ENCODE results near the gene SYMPK.

The SYMPK gene

DNA sequence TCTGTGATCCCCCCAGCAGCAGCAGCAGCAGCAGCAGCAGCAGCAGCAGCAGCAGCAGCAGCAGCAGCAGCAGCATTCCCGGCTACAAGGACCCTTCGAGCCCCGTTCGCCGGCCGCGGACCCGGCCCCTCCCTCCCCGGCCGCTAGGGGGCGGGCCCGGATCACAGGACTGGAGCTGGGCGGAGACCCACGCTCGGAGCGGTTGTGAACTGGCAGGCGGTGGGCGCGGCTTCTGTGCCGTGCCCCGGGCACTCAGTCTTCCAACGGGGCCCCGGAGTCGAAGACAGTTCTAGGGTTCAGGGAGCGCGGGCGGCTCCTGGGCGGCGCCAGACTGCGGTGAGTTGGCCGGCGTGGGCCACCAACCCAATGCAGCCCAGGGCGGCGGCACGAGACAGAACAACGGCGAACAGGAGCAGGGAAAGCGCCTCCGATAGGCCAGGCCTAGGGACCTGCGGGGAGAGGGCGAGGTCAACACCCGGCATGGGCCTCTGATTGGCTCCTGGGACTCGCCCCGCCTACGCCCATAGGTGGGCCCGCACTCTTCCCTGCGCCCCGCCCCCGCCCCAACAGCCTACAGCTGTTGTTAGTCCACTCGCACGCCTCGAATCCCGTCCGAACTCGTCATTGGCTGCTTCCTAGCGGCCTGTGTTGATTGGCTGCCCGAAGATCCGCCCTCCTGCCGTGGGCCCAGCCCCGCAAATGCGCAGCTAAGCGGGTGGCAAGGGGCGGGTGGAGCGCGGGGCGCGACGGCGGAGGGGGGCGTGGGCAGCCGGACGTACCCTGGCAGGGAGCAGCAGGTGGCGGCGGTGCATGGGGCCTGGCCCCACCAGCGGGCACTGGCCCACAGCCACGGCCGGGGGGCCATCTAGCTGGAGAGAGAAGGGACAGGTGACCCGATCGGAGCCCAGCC is 92.5 kb downstream of the SYMPK start:
- Histone ChIP-seq H3K4me2 (ENCODE audit: low read length) (peak overlapping the region; percentile 85), H3K4me3 (ENCODE audit: low read length) (peak overlapping the region; percentile 75), H3K9ac (ENCODE audit: low read length) (peak overlapping the region; percentile 48), H3K4me1 (ENCODE audit: low read length) (peaks cover 4% of the 10 kb centered on the region; the same call in 1 of the 2 replicates), H2AFZ (ENCODE audit: low read depth, low read length) (no peak overlapping the region; the same call in 1 of the 2 replicates), H4K20me1 (ENCODE audit: insufficient read depth, low read length) (no peaks in the 10 kb centered on the region), H3K36me3 (replicated peaks; ENCODE audit: low read depth, low read length) (no peaks in the 10 kb centered on the region), H3K79me2 (ENCODE audit: low read length) (no peaks in the 10 kb centered on the region), H3K9me3 (ENCODE audit: insufficient read depth, low read length) (no peaks in the 10 kb centered on the region), H3K27me3 (ENCODE audit: low read depth, low read length) (no peaks in the 10 kb centered on the region), H3K27ac (ENCODE audit: low read length) (peak overlapping the region; percentile 51)
- TF ChIP-seq EZH2phosphoT487 (IDR thresholded peaks at IDR 0.05; ENCODE audit: low read depth): no peak
- TF ChIP-seq, protein P1, sequence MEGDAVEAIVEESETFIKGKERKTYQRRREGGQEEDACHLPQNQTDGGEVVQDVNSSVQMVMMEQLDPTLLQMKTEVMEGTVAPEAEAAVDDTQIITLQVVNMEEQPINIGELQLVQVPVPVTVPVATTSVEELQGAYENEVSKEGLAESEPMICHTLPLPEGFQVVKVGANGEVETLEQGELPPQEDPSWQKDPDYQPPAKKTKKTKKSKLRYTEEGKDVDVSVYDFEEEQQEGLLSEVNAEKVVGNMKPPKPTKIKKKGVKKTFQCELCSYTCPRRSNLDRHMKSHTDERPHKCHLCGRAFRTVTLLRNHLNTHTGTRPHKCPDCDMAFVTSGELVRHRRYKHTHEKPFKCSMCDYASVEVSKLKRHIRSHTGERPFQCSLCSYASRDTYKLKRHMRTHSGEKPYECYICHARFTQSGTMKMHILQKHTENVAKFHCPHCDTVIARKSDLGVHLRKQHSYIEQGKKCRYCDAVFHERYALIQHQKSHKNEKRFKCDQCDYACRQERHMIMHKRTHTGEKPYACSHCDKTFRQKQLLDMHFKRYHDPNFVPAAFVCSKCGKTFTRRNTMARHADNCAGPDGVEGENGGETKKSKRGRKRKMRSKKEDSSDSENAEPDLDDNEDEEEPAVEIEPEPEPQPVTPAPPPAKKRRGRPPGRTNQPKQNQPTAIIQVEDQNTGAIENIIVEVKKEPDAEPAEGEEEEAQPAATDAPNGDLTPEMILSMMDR (IDR thresholded peaks at IDR 0.05; ENCODE audit: low read depth, low read length): peak; percentile 93

- Histone ChIP-seq H3K9ac (ENCODE audit: low read length) (peak overlapping the region; percentile 48), H2AFZ (ENCODE audit: low read depth, low read length) (no peak overlapping the region), H3K36me3 (replicated peaks; ENCODE audit: low read depth, low read length) (no peaks in the 10 kb centered on the region), H3K9me3 (ENCODE audit: insufficient read depth, low read length) (no peaks in the 10 kb centered on the region), H4K20me1 (ENCODE audit: insufficient read depth, low read length) (no peaks in the 10 kb centered on the region), H3K79me2 (ENCODE audit: low read length) (no peaks in the 10 kb centered on the region), H3K4me1 (ENCODE audit: low read length) (peaks cover 4% of the 10 kb centered on the region; the same call in 1 of the 2 replicates), H3K27ac (ENCODE audit: low read length) (peak overlapping the region; percentile 51), H3K27me3 (ENCODE audit: low read depth, low read length) (no peaks in the 10 kb centered on the region), H3K4me2 (ENCODE audit: low read length) (peak overlapping the region; percentile 85), H3K4me3 (ENCODE audit: low read length) (peak overlapping the region; percentile 75)
- TF ChIP-seq EZH2phosphoT487 (IDR thresholded peaks at IDR 0.05; ENCODE audit: low read depth): no peak
- TF ChIP-seq, protein P1 (IDR thresholded peaks at IDR 0.05; ENCODE audit: low read depth, low read length): no peak
These were observed 93.1 kb downstream of the SYMPK start for GRCh38 chr19:45769821-45770191.

- Histone ChIP-seq H3K9me3 (ENCODE audit: insufficient read depth, low read length) (no peaks in the 10 kb centered on the region), H3K79me2 (ENCODE audit: low read length) (no peaks in the 10 kb centered on the region), H3K36me3 (replicated peaks; ENCODE audit: low read depth, low read length) (no peaks in the 10 kb centered on the region), H2AFZ (ENCODE audit: low read depth, low read length) (peak within 1 kb of the TSS; percentile 42), H4K20me1 (ENCODE audit: insufficient read depth, low read length) (no peaks in the 10 kb centered on the region), H3K4me2 (ENCODE audit: low read length) (peak within 1 kb of the TSS; percentile 89), H3K27me3 (ENCODE audit: low read depth, low read length) (no peaks in the 10 kb centered on the region), H3K9ac (ENCODE audit: low read length) (peak within 1 kb of the TSS; percentile 93), H3K4me1 (ENCODE audit: low read length) (peaks cover 4% of the 10 kb centered on the region; the same call in 1 of the 2 replicates), H3K4me3 (ENCODE audit: low read length) (peak within 1 kb of the TSS; percentile 82), H3K27ac (ENCODE audit: low read length) (peak within 1 kb of the TSS; percentile 72)
- TF ChIP-seq, protein P1 (IDR thresholded peaks at IDR 0.05; ENCODE audit: low read depth, low read length): no peak
- no peak for TF ChIP-seq EZH2phosphoT487 (IDR thresholded peaks at IDR 0.05; ENCODE audit: low read depth)
These were observed 93.8 kb downstream of the SYMPK start, which contains the start of gene SIX5 for GRCh38 chr19:45768984-45769782. Gene SIX5, minus strand, starts transcription at chr19:45769252. Its CDS starts 408 bp downstream, at chr19:45768844.

DNA sequence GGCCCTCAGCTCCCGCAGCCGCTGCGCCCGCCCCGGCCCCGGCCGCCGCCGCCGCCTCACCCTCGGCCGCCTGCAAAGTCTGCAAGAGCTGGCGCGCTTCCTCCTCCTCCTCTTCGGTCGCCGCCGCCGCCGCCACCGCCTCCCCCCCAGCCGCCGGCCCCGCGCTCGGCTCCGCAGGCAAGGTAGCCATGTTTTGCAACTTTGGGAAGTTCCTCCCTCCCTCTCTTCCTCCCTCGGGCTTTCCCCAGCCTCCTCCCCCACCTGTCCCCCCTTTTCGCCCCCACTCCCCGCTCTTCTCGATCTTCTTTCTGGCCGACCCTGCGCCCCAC is 94.3 kb downstream of the SYMPK start:
- Histone ChIP-seq H3K9me3 (ENCODE audit: insufficient read depth, low read length) (no peaks in the 10 kb centered on the region), H3K27ac (ENCODE audit: low read length) (peak overlapping the region; percentile 72), H3K27me3 (ENCODE audit: low read depth, low read length) (no peaks in the 10 kb centered on the region), H3K9ac (ENCODE audit: low read length) (peak overlapping the region; percentile 93), H3K36me3 (replicated peaks; ENCODE audit: low read depth, low read length) (no peaks in the 10 kb centered on the region), H3K4me1 (ENCODE audit: low read length) (peaks cover 4% of the 10 kb centered on the region; the same call in 1 of the 2 replicates), H3K4me3 (ENCODE audit: low read length) (peak overlapping the region; percentile 82), H3K4me2 (ENCODE audit: low read length) (peak overlapping the region; percentile 89), H2AFZ (ENCODE audit: low read depth, low read length) (peak overlapping the region; percentile 42), H4K20me1 (ENCODE audit: insufficient read depth, low read length) (no peaks in the 10 kb centered on the region), H3K79me2 (ENCODE audit: low read length) (no peaks in the 10 kb centered on the region)
- no peak for TF ChIP-seq EZH2phosphoT487 (IDR thresholded peaks at IDR 0.05; ENCODE audit: low read depth)
- TF ChIP-seq, protein P1 (IDR thresholded peaks at IDR 0.05; ENCODE audit: low read depth, low read length): no peak
